GM12878 (cell line): ENCODE data around the gene CR1L. TPM values are rescaled to one million over a fixed set of nuclear protein-coding genes. Genes with fewer than 3 reads are reported as not detected.

ENCODE experiments used
- ATAC-seq: fragments of 200-7000 bp; cut with Tn5 transposase; 3 replicates; pipeline ENCODE4 v1.9.1; 2020; ENCODE audit warnings: mild to moderate bottlenecking, moderate library complexity
- BruUV-seq: library from RNA; stranded (reverse); fragments of 400-500 nt; replicated peaks from 2 replicates; lab custom pipeline; 2021; lab: Mats Ljungman, UMichigan
- CTCF ChIA-PET: fragments of 300-600 bp; sonication (Branson Sonifier 250); formaldehyde crosslinking; extraction: SDS; loops from one replicate; lab custom pipeline; 2021; ENCODE audit warnings: inconsistent platforms; lab: Yijun Ruan, JAX
- POLR2A ChIA-PET: fragments of 350-600 bp; formaldehyde crosslinking; extraction: SDS; loops from one replicate; lab custom pipeline; 2021; ENCODE audit warnings: inconsistent platforms; lab: Charles Lee
- RAD21 ChIA-PET: fragments of 300-600 bp; sonication (Branson Sonifier 250); formaldehyde crosslinking; loops from one replicate; lab custom pipeline; 2023; ENCODE audit warnings: antibody characterized with exemption; ENCODE audit not compliant: unreplicated experiment; lab: Charles Lee
- SMC1A ChIA-PET: fragments of 300-600 bp; sonication (Branson Sonifier 250); formaldehyde crosslinking; loops from one replicate; lab custom pipeline; 2023; ENCODE audit not compliant: unreplicated experiment, uncharacterized antibody; lab: Charles Lee
- DNase-seq: peaks from one replicate; pipeline ENCODE4 v3.0.0-alpha.2; 2011; ENCODE audit warnings: low read depth, low spot score
- FAIRE-seq: peaks from 3 replicates; lab custom pipeline; 2011; peaks lifted over from hg19 to GRCh38; lab: Jason Lieb, UNC
- H2AFZ ChIP-seq: 2 replicates; pipeline ENCODE4 v1.6.0; 2011; ENCODE audit warnings: low read depth, low read length, control low read depth; ENCODE audit not compliant: control insufficient read depth
- H3K27ac ChIP-seq: 2 replicates; pipeline ENCODE4 v1.5.1; 2011; ENCODE audit warnings: control low read depth; ENCODE audit not compliant: control insufficient read depth, insufficient read depth
- H3K27me3 ChIP-seq, 2 experiments: replicated peaks in 1 of 2; 2 replicates each; pipeline versions ENCODE4 v1.6.0 to v1.6.1; 2011; ENCODE audit warnings: low read length in 1 of 2; ENCODE audit not compliant: control insufficient read depth in 2 of 2, insufficient read depth in 2 of 2
- H3K36me3 ChIP-seq, 2 experiments: 2 replicates each; pipeline ENCODE4 v1.5.1; 2011; ENCODE audit warnings: low read length in 1 of 2; ENCODE audit not compliant: control insufficient read depth in 2 of 2, insufficient read depth in 2 of 2
- H3K4me1 ChIP-seq: 2 replicates; pipeline ENCODE4 v1.6.1; 2011; ENCODE audit warnings: mild to moderate bottlenecking, low read length, moderate library complexity, mixed read lengths; ENCODE audit not compliant: control insufficient read depth, insufficient read depth
- H3K4me2 ChIP-seq: 2 replicates; pipeline ENCODE4 v1.6.0; 2011; ENCODE audit warnings: control low read depth; ENCODE audit not compliant: control insufficient read depth, insufficient read depth
- H3K4me3 ChIP-seq: fragments of 200-600 bp; sonication (generic); 2 replicates; pipeline ENCODE4 v1.5.1; 2016
- H3K79me2 ChIP-seq: 2 replicates; pipeline ENCODE4 v1.6.0; 2011; ENCODE audit warnings: low read length; ENCODE audit not compliant: control insufficient read depth, insufficient read depth
- H3K9ac ChIP-seq: 2 replicates; pipeline ENCODE4 v1.8.0; 2011; ENCODE audit warnings: low read length, control low read depth, mixed read lengths; ENCODE audit not compliant: control insufficient read depth, insufficient read depth
- H3K9me3 ChIP-seq: replicated peaks from 3 replicates; pipeline ENCODE4 v1.5.1; 2011; ENCODE audit warnings: mild to moderate bottlenecking, low read length; ENCODE audit not compliant: control insufficient read depth, insufficient read depth
- H4K20me1 ChIP-seq: 2 replicates; pipeline ENCODE4 v1.6.0; 2011; ENCODE audit not compliant: control insufficient read depth, insufficient read depth
- BMI1 ChIP-seq: fragments of 450-650 bp; IDR thresholded peaks from 2 replicates; pipeline ENCODE4 v1.6.1; 2016; ENCODE audit warnings: mild to moderate bottlenecking, moderate library complexity, borderline replicate concordance
- KLF5 ChIP-seq: fragments of 450-650 bp; IDR thresholded peaks from 2 replicates; pipeline ENCODE4 v1.6.1; 2014; ENCODE audit warnings: mild to moderate bottlenecking; ENCODE audit not compliant: partially characterized antibody
- MEF2A ChIP-seq: IDR thresholded peaks from 2 replicates; pipeline ENCODE4 v1.6.1; 2011; ENCODE audit warnings: low read depth, mild to moderate bottlenecking, low read length, moderate library complexity; ENCODE audit not compliant: insufficient read depth
- NBN ChIP-seq: fragments of 450-650 bp; IDR thresholded peaks from 2 replicates; pipeline ENCODE4 v1.6.1; 2016
- SMAD5 ChIP-seq: IDR thresholded peaks from 2 replicates; pipeline ENCODE4 v1.6.1; 2016; ENCODE audit warnings: antibody characterized with exemption, low read depth
- ZNF217 ChIP-seq: fragments of 450-650 bp; IDR thresholded peaks from 2 replicates; pipeline ENCODE4 v1.6.1; 2017; ENCODE audit warnings: antibody characterized with exemption, mild to moderate bottlenecking
- WGBS: methylation state at CpG from one replicate; pipeline ENCODE4 v1.1.6; 2016; ENCODE audit warnings: low lambda C conversion rate; ENCODE audit not compliant: insufficient replicate concordance, insufficient coverage; ENCODE audit errors: missing lambda C conversion rate; 5-methylcytosine and 5-hydroxymethylcytosine counted together
- in situ Hi-C: fragments of 300-500 bp; cut with MboI; formaldehyde crosslinking; loops from 9 replicates; pipeline ENCODE4 v1.14.3; 2018; ENCODE audit warnings: mixed read lengths
- intact Hi-C: fragments of 100-400 bp; cut with micrococcal nuclease; formaldehyde crosslinking; loops from one replicate; pipeline ENCODE4 v1.14.2; 2022; ENCODE audit not compliant: unreplicated experiment
- polyA plus RNA-seq, 11 experiments: library from polyadenylated mRNA; depleted of rRNA in 4 of 11; unstranded in 6 of 11; stranded (reverse) in 5 of 11; fragments of >200 nt; fragmentation: Nextera tagmentation in 4 of 11; fragmentation: Illumina TruSeq in 1 of 11; extraction: Ambion mirVana in 4 of 11; extraction: Trizol in 1 of 11; gene quantifications; 1 replicate in 1 of 11; 2 replicates in 10 of 11; pipeline versions ENCODE4 v1.2.1 to v1.2.3, GENCODE V29; 2011 to 2016; ENCODE audit warnings: inconsistent platforms in 2 of 11, missing spikeins in 2 of 11, low read depth in 1 of 11
- total RNA-seq, 4 experiments: library from RNA; depleted of rRNA in 3 of 4; stranded (reverse); fragments of >200 nt in 3 of 4; fragmentation: Illumina TruSeq in 1 of 4; extraction: Trizol in 1 of 4; gene quantifications; 2 replicates each; pipeline versions ENCODE4 v1.2.1 to v1.2.3, GENCODE V29; 2013 to 2021
- TF ChIP-seq, protein P1 (sequence below): fragments of 450-650 bp; conservative IDR thresholded peaks from 2 replicates; pipeline ENCODE4 v1.6.1; 2017; ENCODE audit warnings: mild to moderate bottlenecking, moderate library complexity

CR1L gene
- total and polyA plus RNA-seq, 10 of the 15 experiments (the other 5 are each of a cell fraction or from before 2014, with no cell fraction given) = 0.11 TPM; not detected in 9

DNA sequence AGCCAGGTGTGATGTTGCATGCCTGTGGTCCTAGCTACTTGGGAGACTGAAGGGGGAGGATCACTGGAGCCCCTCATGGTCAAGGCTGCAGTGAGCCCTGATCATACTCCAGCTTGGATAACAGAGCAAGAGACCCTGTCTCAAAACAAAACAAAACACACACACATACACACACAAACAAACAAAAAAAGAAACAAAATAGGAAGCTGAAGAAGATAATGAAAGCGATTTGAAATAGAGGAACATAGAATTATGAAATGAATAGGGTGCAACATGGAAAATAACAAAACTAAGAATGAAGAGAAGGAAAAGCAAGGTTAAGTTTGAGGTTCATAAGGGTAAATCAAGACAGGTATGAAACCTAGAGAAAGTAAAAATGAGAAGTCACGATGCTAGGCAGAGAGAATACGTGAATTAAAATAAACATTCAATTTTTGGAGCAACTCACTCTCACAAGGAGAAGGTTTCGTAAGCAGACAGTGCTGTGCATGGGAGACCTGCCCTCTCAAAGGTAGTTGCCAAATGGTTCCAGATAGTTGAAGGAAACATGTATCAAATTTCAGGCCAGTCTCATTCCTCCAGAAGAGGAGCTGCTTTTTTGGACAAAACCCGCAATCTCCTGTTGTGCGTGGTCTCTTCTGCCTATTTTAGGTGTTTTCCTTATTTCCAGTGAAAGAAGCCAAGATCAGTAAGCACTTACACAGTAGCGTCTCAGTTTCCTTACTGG is 110.2 kb downstream of the CR1L start:
- intact Hi-C loops (loop anchor here (5.0 kb wide), 1 partner anchor 107 kb away; no protein-coding TSS in a partner anchor), in situ Hi-C loops (no loop called here)
- DNase-seq (no peak), ATAC-seq (no peak), FAIRE-seq (no peak)
- Histone ChIP-seq H3K36me3 (peaks cover 0 to 4% of the 10 kb centered on the region in 2 experiments; a peak in 3 of 4 replicates), H3K4me3 (peak overlapping the region; percentile 44; the same call in 1 of the 2 replicates), H3K27me3 (no peaks in the 10 kb centered on the region), H3K4me1 (peaks cover 11% of the 10 kb centered on the region), H3K27ac (no peak overlapping the region; the same call in 1 of the 2 replicates), H3K9ac (peak overlapping the region; percentile 18; the same call in 1 of the 2 replicates), H2AFZ (no peak overlapping the region), H3K9me3 (no peaks in the 10 kb centered on the region), H4K20me1 (no peaks in the 10 kb centered on the region), H3K79me2 (peaks cover 57% of the 10 kb centered on the region), H3K4me2 (peak overlapping the region; percentile 70)
- no peak for TF ChIP-seq NBN
- TF ChIP-seq MEF2A = no peak
- TF ChIP-seq, protein P1, sequence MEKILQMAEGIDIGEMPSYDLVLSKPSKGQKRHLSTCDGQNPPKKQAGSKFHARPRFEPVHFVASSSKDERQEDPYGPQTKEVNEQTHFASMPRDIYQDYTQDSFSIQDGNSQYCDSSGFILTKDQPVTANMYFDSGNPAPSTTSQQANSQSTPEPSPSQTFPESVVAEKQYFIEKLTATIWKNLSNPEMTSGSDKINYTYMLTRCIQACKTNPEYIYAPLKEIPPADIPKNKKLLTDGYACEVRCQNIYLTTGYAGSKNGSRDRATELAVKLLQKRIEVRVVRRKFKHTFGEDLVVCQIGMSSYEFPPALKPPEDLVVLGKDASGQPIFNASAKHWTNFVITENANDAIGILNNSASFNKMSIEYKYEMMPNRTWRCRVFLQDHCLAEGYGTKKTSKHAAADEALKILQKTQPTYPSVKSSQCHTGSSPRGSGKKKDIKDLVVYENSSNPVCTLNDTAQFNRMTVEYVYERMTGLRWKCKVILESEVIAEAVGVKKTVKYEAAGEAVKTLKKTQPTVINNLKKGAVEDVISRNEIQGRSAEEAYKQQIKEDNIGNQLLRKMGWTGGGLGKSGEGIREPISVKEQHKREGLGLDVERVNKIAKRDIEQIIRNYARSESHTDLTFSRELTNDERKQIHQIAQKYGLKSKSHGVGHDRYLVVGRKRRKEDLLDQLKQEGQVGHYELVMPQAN = no peak
- TF ChIP-seq BMI1 = no peak
- no peak for TF ChIP-seq SMAD5
- no peak for TF ChIP-seq ZNF217
- no peak for TF ChIP-seq KLF5
- WGBS = 84% methylated on average over 7 of the region's 7 CpGs
- BruUV-seq = no TSS peak
- ChIA-PET SMC1A (interaction anchor here (0.8 to 3.2 kb wide), 5 partner anchors 9 to 135 kb away, joined by 3 to 22 read pairs (median 3); no protein-coding TSS in a partner anchor), CTCF (interaction anchor here (0.7 to 4.2 kb wide), 4 partner anchors 12 to 135 kb away, joined by 3 to 29 read pairs (median 3); no protein-coding TSS in a partner anchor), POLR2A (interaction anchor here (0.8 to 1.2 kb wide), 3 partner anchors 47 to 69 kb away, joined by 3 to 5 read pairs (median 4); no protein-coding TSS in a partner anchor), RAD21 (interaction anchor here (1.0 to 2.1 kb wide), 3 partner anchors 17 to 64 kb away, joined by 3 to 9 read pairs (median 3); no protein-coding TSS in a partner anchor)
